Non-pigmented ciliary epithelial cell (primary cell): ENCODE results near the gene STARD6.
"Not testable (repeated sequence)": the region's sequence is repeated elsewhere in the genome, so short reads cannot be mapped to it uniquely, and the experiment has no call there.

Source experiments
- DNase-seq: peaks from one replicate; pipeline ENCODE4 v3.0.0-alpha.2; 2010; ENCODE audit warnings: low read depth

The STARD6 gene

GRCh38 chr18:54338230-54338629 is 19.4 kb downstream of the STARD6 start:
- DNase-seq = no peak

- no peak for DNase-seq
Measured at GRCh38 chr18:54335638-54336173, 22.0 kb downstream of the STARD6 start.

GRCh38 chr18:54330768-54331548 is 26.7 kb downstream of the STARD6 start:
- DNase-seq = no peak

- DNase-seq = no peak
Measured at GRCh38 chr18:54329787-54330186, 27.9 kb downstream of the STARD6 start.

DNA sequence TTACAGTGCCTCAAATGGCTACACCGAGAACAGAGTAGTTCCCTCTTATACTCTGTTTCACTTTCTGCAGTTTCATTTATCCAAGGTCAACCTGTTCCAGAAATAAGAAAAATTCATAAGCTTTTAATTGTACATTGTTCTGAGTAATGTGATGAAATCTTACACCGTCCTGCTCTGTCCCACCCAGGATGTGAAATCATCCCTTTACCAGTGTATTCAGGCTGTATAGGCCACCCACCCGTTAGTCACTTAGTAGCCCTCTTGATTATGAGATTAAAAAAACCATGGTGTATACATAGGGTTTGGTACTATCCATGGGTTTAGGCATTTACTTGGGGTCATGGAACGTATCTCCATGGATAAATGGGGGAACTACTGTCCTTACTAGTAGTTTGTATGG is 29.8 kb downstream of the STARD6 start:
- DNase-seq = no peak

- no peak for DNase-seq
Measured at GRCh38 chr18:54323970-54324369, 33.7 kb downstream of the STARD6 start.

DNA sequence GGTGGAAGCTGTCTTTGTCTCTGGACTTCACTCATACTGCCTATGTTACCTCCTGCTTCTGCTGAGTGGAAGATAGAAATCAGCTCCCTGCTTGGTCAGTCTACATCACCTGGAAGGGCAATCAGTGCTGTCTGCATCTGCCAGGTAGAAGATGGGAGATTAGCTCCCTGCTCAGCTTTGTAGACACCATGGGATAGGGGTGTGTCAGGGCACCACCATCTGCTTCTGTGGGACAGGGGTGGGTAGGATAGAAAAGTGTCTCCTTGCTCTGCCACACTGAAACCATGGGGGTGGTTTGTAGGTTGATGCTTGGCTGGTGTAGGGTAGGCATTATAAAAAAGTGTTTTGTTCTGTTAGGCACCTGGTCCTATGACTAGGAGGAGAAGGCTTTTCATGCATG is 34.1 kb downstream of the STARD6 start:
- DNase-seq = no peak

DNA sequence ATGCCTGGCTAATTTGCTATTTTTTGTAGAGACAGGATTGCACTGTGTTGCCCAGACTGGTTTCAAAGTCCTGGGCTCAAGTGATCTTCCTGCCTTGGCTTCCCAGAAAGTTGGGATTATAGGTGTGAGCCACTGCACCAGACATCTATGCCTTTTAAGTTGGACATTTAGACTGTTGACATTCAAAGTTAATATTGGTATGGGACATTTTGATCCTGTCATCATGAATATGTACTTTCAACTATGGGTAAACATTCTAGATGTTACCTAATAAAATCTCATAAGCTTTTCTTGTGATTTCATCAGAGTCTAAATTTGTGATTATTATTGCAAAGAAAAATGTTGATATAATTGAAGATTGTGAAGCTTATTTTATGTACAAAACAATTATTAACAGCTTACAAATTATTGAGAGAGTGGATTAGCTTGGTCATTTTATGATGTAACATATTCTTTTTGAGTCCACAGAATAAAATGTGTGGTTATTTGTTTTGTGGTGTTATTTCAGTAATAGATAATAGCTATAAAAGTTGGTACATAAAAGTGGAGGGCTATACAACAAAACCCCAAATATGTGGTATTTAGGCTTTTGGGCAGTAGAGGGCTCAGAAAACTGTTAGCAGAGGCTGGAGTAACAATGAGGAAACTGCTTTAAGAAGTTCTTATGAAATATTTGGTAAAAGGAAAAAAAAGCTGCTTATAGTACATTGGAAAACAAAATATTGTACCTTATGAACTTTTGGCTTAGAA is 41.4 kb downstream of the STARD6 start:
- DNase-seq = no peak

DNA sequence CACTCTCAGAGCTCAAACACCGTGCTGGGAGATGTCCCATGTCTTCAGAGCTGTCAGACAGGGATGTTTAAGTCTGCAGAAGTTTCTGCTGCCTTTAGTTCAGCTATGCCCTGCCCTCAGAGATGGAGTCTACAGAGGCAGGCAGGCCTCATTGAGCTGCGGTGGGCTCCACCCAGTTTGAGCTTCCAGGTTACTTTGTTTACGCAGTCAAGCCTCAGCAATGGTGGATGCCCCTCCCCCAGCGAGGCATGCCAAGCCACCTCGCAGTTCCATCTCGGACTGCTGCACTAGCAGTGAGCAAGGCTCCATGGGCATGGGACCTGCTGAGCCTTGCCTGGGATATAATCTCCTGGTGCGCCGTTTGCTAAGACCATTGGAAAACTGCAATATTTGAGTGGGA is 48.1 kb downstream of the STARD6 start:
- DNase-seq = not testable (repeated sequence)

- no peak for DNase-seq
Measured at GRCh38 chr18:54303408-54303807, 54.2 kb downstream of the STARD6 start.

GRCh38 chr18:54298991-54299390 is 58.7 kb downstream of the STARD6 start:
- DNase-seq = not testable (repeated sequence)

DNA sequence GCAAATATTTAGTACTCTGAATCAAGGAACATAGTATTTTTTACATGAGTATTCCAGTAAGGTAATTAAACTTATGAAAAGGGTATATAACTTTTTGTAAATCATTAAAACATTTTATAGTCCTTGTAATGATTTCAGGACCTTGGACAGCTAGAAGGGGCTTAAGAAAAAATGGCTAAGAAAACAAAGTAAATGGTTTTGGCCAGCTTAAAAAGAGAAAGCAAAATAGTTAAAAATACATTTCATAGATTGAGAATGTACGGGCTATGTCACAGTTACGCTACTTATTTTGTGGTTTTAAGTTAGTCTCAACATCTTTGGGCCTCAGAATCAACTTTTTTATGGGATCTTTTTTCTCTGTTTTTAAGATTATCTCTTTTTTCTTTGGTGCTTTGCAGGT is 61.6 kb downstream of the STARD6 start:
- DNase-seq = peak; percentile 3

DNA sequence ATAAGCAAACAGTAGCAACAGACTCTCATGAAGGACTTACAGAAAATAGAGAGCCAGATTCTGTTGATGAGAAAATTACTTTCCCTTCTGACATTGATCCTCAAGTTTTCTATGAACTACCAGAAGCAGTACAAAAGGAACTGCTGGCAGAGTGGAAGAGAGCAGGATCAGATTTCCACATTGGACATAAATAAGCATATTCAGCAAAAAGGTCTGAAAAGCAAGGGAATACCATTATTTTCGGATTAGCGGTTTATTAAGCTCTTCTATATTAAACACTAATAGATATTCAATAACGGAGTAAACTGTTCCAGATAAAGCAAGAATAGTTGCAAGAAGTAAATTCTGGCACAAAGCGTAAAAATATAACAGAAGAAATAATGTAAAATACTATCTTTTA is 63.4 kb downstream of the STARD6 start:
- DNase-seq = no peak

GRCh38 chr18:54284981-54285785 is 72.5 kb downstream of the STARD6 start:
- peak; percentile 57 for DNase-seq

DNA sequence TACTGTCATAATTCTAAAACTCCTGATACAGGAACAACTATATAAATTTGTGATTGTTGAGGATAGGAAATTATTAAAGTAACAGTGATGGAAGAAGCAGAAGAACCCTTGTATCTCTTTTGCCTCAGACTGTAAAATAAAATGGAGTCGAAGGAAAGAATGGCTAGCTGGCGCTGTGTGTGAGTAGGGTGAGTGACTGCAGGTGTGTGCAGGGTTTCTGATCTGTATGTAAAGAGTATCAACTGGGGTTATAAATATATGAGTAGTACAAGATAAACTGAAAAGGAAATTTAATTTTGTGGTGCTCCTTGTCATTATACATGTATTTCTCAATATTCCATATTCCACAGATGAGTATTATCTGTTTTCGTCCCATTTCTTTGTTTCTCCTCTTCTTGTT is 73.1 kb downstream of the STARD6 start:
- no peak for DNase-seq

DNA sequence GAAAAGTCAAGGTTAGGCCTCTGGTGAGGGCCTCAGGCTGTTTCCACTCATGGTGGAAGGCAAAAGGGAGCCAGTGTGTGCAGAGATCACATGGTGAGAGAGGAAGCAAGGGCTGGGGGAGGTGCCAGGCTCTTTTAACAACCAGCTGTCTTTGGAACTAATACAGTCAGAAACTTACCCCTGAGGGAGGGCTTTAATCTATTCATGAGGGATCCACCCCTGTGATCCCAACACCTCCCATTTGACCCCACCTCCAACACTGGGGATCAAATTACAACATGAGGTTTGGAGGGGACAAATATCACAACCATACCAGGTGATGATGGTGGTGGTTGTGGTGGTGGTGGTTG is 77.5 kb downstream of the STARD6 start:
- DNase-seq = no peak

GRCh38 chr18:54279477-54280219 is 78.0 kb downstream of the STARD6 start:
- no peak for DNase-seq

- DNase-seq = no peak
Measured at GRCh38 chr18:54278615-54279014, 79.0 kb downstream of the STARD6 start.

GRCh38 chr18:54277899-54278298 is 79.8 kb downstream of the STARD6 start:
- no peak for DNase-seq
